ENCODE data around the gene PHF3. TPM values are rescaled to one million over a fixed set of nuclear protein-coding genes. Genes with fewer than 3 reads are reported as not detected.

Gene PHF3
- total RNA-seq, 1 experiment from 2014 or later = 48.3 TPM

DNA sequence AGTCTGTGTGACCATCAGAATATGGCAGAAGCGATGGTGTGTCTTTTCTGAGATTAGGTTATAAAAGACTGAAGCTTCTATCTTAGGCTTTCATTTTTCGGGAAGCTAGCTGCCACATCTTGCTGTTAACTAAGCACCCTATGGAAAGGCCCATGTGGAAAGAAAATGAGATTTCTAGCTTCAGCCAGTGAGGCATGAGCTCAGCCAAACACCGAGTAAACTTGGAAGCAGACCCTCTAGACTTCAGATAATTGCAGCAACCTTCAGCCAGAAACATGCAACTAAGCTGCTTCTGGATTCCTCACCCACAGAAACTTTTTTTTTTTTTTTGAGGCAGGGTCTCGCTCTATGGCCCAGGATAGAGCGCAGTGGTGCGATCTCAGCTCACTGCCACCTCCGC, 42.7 kb upstream of the PHF3 start:
- CTCF ChIA-PET = no interaction called here
- H3K9me3 Mint-ChIP-seq (ENCODE audit: unreplicated experiment) = no peaks in the 10 kb centered on the region
- no peaks in the 10 kb centered on the region for H3K4me1 ChIP-seq
- DNase-seq = no peak
- H3K4me1 Mint-ChIP-seq (ENCODE audit: low read depth, unreplicated experiment) = no peaks in the 10 kb centered on the region
- POLR2A ChIA-PET = no interaction called here
- no TSS peak for BruUV-seq (replicated peaks)
- H3K4me3 Mint-ChIP-seq (ENCODE audit: unreplicated experiment) = no peak overlapping the region
- no peaks in the 10 kb centered on the region for H3K27me3 ChIP-seq (replicated peaks; ENCODE audit: control insufficient read depth, insufficient read depth, low read length)
- no peaks in the 10 kb centered on the region for H3K27me3 Mint-ChIP-seq (ENCODE audit: insufficient read depth, unreplicated experiment)
- H3K36me3 ChIP-seq (ENCODE audit: control insufficient read depth, insufficient read depth, low read length) = no peaks in the 10 kb centered on the region
- intact Hi-C loops (cut with micrococcal nuclease; ENCODE audit: unreplicated experiment) = loop anchor here (10.0 kb wide), 1 partner anchor 102 kb away; no protein-coding TSS in a partner anchor
- H3K4me3 ChIP-seq (ENCODE audit: low read depth, low read length) = no peak overlapping the region
- TF ChIP-seq, protein P1, sequence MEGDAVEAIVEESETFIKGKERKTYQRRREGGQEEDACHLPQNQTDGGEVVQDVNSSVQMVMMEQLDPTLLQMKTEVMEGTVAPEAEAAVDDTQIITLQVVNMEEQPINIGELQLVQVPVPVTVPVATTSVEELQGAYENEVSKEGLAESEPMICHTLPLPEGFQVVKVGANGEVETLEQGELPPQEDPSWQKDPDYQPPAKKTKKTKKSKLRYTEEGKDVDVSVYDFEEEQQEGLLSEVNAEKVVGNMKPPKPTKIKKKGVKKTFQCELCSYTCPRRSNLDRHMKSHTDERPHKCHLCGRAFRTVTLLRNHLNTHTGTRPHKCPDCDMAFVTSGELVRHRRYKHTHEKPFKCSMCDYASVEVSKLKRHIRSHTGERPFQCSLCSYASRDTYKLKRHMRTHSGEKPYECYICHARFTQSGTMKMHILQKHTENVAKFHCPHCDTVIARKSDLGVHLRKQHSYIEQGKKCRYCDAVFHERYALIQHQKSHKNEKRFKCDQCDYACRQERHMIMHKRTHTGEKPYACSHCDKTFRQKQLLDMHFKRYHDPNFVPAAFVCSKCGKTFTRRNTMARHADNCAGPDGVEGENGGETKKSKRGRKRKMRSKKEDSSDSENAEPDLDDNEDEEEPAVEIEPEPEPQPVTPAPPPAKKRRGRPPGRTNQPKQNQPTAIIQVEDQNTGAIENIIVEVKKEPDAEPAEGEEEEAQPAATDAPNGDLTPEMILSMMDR (IDR thresholded peaks at IDR 0.05; ENCODE audit: insufficient read depth in 1 of 2, low read depth in 1 of 2, low read length in 1 of 2, severe bottlenecking in 1 of 2, unreplicated experiment in 1 of 2) = no peak
- H3K9me3 ChIP-seq = no peaks in the 10 kb centered on the region
- H3K36me3 Mint-ChIP-seq (ENCODE audit: insufficient read depth, unreplicated experiment) = peaks cover 5% of the 10 kb centered on the region
- no peak overlapping the region for H3K27ac Mint-ChIP-seq (ENCODE audit: unreplicated experiment)

DNA sequence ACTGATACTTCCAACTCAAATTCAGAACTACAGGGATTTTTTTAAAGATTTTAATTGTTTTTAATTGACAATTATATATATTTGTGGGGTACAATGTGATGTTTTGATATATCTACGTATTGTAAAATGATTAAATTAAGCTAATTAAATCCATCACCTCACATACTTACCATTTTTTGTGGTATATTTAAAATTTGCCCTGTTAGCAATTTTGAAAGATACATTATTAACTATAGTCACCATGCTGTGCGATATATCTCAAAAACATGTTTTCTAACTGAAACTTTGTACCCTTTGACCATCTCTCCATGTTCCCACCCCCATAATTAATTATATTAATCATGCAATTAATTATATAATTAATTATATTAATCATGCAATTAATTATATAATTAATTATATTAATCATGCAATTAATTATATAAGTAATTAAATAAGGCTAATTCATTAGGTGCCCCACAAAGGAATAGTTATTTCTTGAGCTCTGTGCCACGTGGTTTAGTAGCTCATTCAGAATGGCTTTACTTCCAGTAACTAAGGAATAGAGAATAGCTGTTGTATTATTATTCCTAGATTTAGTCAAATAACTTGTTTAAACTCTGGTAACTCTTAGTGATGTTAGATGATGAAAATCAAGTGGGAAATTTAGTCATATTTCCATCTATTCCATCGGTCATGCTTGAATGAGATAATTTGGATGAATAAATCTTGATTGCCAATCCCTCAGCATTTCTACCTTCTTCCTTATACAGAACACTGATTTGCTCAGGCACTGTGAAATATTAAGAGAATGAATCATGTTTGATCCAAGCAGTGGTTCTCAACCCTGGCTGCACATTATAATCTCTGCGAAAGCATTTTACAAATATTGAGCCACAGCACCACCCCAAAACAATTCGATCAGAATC, 38.2 kb upstream of the PHF3 start:
- Mint-ChIP-seq H3K4me1 (ENCODE audit: low read depth, unreplicated experiment) (peaks cover 6% of the 10 kb centered on the region), H3K4me3 (ENCODE audit: unreplicated experiment) (peak overlapping the region; percentile 99), H3K27ac (ENCODE audit: unreplicated experiment) (peak overlapping the region; percentile 93), H3K27me3 (ENCODE audit: insufficient read depth, unreplicated experiment) (no peaks in the 10 kb centered on the region), H3K9me3 (ENCODE audit: unreplicated experiment) (no peaks in the 10 kb centered on the region), H3K36me3 (ENCODE audit: insufficient read depth, unreplicated experiment) (peaks cover 9% of the 10 kb centered on the region)
- Histone ChIP-seq H3K9me3 (no peaks in the 10 kb centered on the region), H3K36me3 (ENCODE audit: control insufficient read depth, insufficient read depth, low read length) (no peaks in the 10 kb centered on the region), H3K27me3 (replicated peaks; ENCODE audit: control insufficient read depth, insufficient read depth, low read length) (no peaks in the 10 kb centered on the region), H3K4me1 (peaks cover 3% of the 10 kb centered on the region; the same call in 1 of the 2 replicates), H3K4me3 (ENCODE audit: low read depth, low read length) (peak overlapping the region; percentile 59)
- no peak for DNase-seq
- CTCF ChIA-PET = interaction anchor here (0.5 to 2.1 kb wide), 7 partner anchors 38 to 245 kb away, joined by 3 to 35 read pairs (median 5); no protein-coding TSS in a partner anchor
- intact Hi-C loops (cut with micrococcal nuclease; ENCODE audit: unreplicated experiment) = loop anchor here (1.0 to 10.0 kb wide), 6 partner anchors 7 to 244 kb away; no protein-coding TSS in a partner anchor
- POLR2A ChIA-PET = interaction anchor here (0.5 to 0.6 kb wide), 2 partner anchors 13 to 17 kb away, joined by 4 to 5 read pairs; no protein-coding TSS in a partner anchor
- TF ChIP-seq, protein P1 (IDR thresholded peaks at IDR 0.05; ENCODE audit: insufficient read depth in 1 of 2, low read depth in 1 of 2, low read length in 1 of 2, severe bottlenecking in 1 of 2, unreplicated experiment in 1 of 2) = no peak
- no TSS peak for BruUV-seq (replicated peaks)

Data from Caco-2 (cell line).